Measurements from ENCODE around the gene DPYSL5. TPM values are rescaled to one million over a fixed set of nuclear protein-coding genes. Genes with fewer than 3 reads are reported as not detected.

The DPYSL5 gene
- total and polyA plus RNA-seq, 2 donors (not counting 1 experiment from before 2014, with no cell fraction given) = not detected

- WGBS (ENCODE audit: insufficient coverage) = 91% methylated on average over 4 of the region's 5 CpGs
- H4K20me1 ChIP-seq (ENCODE audit: control insufficient read depth, insufficient read depth, low read length, poor library complexity, severe bottlenecking) = no peaks in the 10 kb centered on the region
- H3K9me3 ChIP-seq (ENCODE audit: control extremely low read depth in 1 of 3, control insufficient read depth in 2 of 3, insufficient read depth in 1 of 3, low read length in 2 of 3) = no peaks in the 10 kb centered on the region
- no peak for ATAC-seq (ENCODE audit: low read depth)
- no peak for DNase-seq
- peaks cover 0 to 6% (median 2%) of the 10 kb centered on the region in 4 experiments for H3K27me3 ChIP-seq (replicated peaks in 1 of 4; ENCODE audit: control extremely low read depth in 1 of 4, control insufficient read depth in 3 of 4, insufficient read depth in 4 of 4, low read length in 3 of 4)
- no peak overlapping the region for H3K4me3 ChIP-seq (ENCODE audit: control extremely low read depth in 1 of 5, extremely low read depth in 1 of 5, insufficient read depth in 1 of 5, low read depth in 2 of 5, low read length in 4 of 5)
- no peaks in the 10 kb centered on the region for H3K9me3 Mint-ChIP-seq (ENCODE audit: insufficient read depth)
- no peak for TF ChIP-seq EZH2 (IDR thresholded peaks at IDR 0.05; ENCODE audit: borderline replicate concordance, insufficient read depth, low read depth, low read length, poor library complexity, severe bottlenecking)
- TF ChIP-seq CTCF (IDR thresholded peaks at IDR 0.05) = no peak
- no peaks in the 10 kb centered on the region for H3K79me2 ChIP-seq (ENCODE audit: control insufficient read depth, insufficient read depth, low read length)
- H3K4me3 Mint-ChIP-seq = no peak overlapping the region
- intact Hi-C loops (cut with micrococcal nuclease) = no loop called here
- no peak overlapping the region for H3K27ac Mint-ChIP-seq
- POLR2A ChIA-PET = no interaction called here
- peaks cover 2 to 3% of the 10 kb centered on the region in 2 donors for H3K4me1 ChIP-seq (ENCODE audit: control insufficient read depth in 2 of 2, insufficient read depth in 2 of 2, low read length in 2 of 2)
- no peak overlapping the region for H3K27ac ChIP-seq (ENCODE audit: low read length in 2 of 2)
- H3K9ac ChIP-seq (ENCODE audit: low read length) = no peak overlapping the region
- H2AFZ ChIP-seq (ENCODE audit: insufficient read depth, low read depth, low read length, poor library complexity, severe bottlenecking) = no peak overlapping the region
- peaks cover 5% of the 10 kb centered on the region for H3K4me1 Mint-ChIP-seq
- no peaks in the 10 kb centered on the region for H3K36me3 ChIP-seq (replicated peaks in 1 of 2; ENCODE audit: control extremely low read depth in 1 of 2, control insufficient read depth in 1 of 2, extremely low read depth in 1 of 2, insufficient read depth in 2 of 2, low read length in 1 of 2)
- CTCF ChIA-PET = interaction anchor here (0.7 to 2.9 kb wide), 6 partner anchors 8 to 73 kb away, joined by 3 to 16 read pairs (median 3); no protein-coding TSS in a partner anchor
- H3K27me3 Mint-ChIP-seq = peaks cover 26% of the 10 kb centered on the region
- no peak overlapping the region for H3K4me2 ChIP-seq (replicated peaks; ENCODE audit: low read depth, low read length, poor library complexity, severe bottlenecking)
Observed at GRCh38 chr2:26976237-26976636, 128.3 kb downstream of the DPYSL5 start.

GRCh38 chr2:26977012-26977411, 129.1 kb downstream of the DPYSL5 start:
- TF ChIP-seq EZH2 (IDR thresholded peaks at IDR 0.05; ENCODE audit: borderline replicate concordance, insufficient read depth, low read depth, low read length, poor library complexity, severe bottlenecking) (no peak), CTCF (IDR thresholded peaks at IDR 0.05) (no peak)
- CTCF ChIA-PET = interaction anchor here (2.9 kb wide), 1 partner anchor 15 kb away, joined by 16 read pairs; no protein-coding TSS in a partner anchor

More at GRCh38 chr2:26977012-26977411, 129.1 kb downstream of the DPYSL5 start:
- peaks cover 26% of the 10 kb centered on the region for H3K27me3 Mint-ChIP-seq
- intact Hi-C loops (cut with micrococcal nuclease) = no loop called here
- Histone ChIP-seq H3K9ac (ENCODE audit: low read length) (no peak overlapping the region), H3K4me1 (ENCODE audit: control insufficient read depth in 2 of 2, insufficient read depth in 2 of 2, low read length in 2 of 2) (no peaks in the 10 kb centered on the region), H4K20me1 (ENCODE audit: control insufficient read depth, insufficient read depth, low read length, poor library complexity, severe bottlenecking) (no peaks in the 10 kb centered on the region), H3K36me3 (replicated peaks in 1 of 2; ENCODE audit: control extremely low read depth in 1 of 2, control insufficient read depth in 1 of 2, extremely low read depth in 1 of 2, insufficient read depth in 2 of 2, low read length in 1 of 2) (no peaks in the 10 kb centered on the region), H3K79me2 (ENCODE audit: control insufficient read depth, insufficient read depth, low read length) (no peaks in the 10 kb centered on the region), H3K4me2 (replicated peaks; ENCODE audit: low read depth, low read length, poor library complexity, severe bottlenecking) (no peak overlapping the region), H3K9me3 (ENCODE audit: control extremely low read depth in 1 of 3, control insufficient read depth in 2 of 3, insufficient read depth in 1 of 3, low read length in 2 of 3) (no peaks in the 10 kb centered on the region), H2AFZ (ENCODE audit: insufficient read depth, low read depth, low read length, poor library complexity, severe bottlenecking) (no peak overlapping the region), H3K27ac (ENCODE audit: low read length in 2 of 2) (no peak overlapping the region), H3K4me3 (ENCODE audit: control extremely low read depth in 1 of 5, extremely low read depth in 1 of 5, insufficient read depth in 1 of 5, low read depth in 2 of 5, low read length in 4 of 5) (no peak overlapping the region), H3K27me3 (replicated peaks in 1 of 4; ENCODE audit: control extremely low read depth in 1 of 4, control insufficient read depth in 3 of 4, insufficient read depth in 4 of 4, low read length in 3 of 4) (peaks cover 0 to 6% (median 2%) of the 10 kb centered on the region in 4 experiments)
- 100% methylated on average over 1 of the region's 2 CpGs for WGBS (ENCODE audit: insufficient coverage)
- H3K27ac Mint-ChIP-seq = no peak overlapping the region
- H3K4me1 Mint-ChIP-seq = no peaks in the 10 kb centered on the region
- DNase-seq (no peak), ATAC-seq (ENCODE audit: low read depth) (no peak)
- POLR2A ChIA-PET = no interaction called here
- no peaks in the 10 kb centered on the region for H3K9me3 Mint-ChIP-seq (ENCODE audit: insufficient read depth)
- no peak overlapping the region for H3K4me3 Mint-ChIP-seq

Data from B cell (primary cell).